HL-60/S4 treated with phorbol 12-myristate 13-acetate at 8.2 ng/mL for 4 days and 3 days (cell line): ENCODE data around the gene PCDHAC2.

ENCODE experiments used
- in situ Hi-C: fragments of 300-500 bp; cut with MboI; formaldehyde crosslinking; loops from 2 replicates; pipeline ENCODE4 v1.15.0; 2022; ENCODE audit warnings: low sequenced_read_pairs

PCDHAC2 gene

GRCh38 chr5:140988100-140988499, 21.8 kb downstream of the PCDHAC2 start:
- in situ Hi-C loops = no loop called here

GRCh38 chr5:140988608-140989007, 22.3 kb downstream of the PCDHAC2 start:
- in situ Hi-C loops = no loop called here

GRCh38 chr5:140989254-140990020, 23.2 kb downstream of the PCDHAC2 start:
- in situ Hi-C loops = no loop called here

GRCh38 chr5:140992828-140993227, 26.6 kb downstream of the PCDHAC2 start:
- in situ Hi-C loops = no loop called here

GRCh38 chr5:140996060-140996459, 29.8 kb downstream of the PCDHAC2 start:
- in situ Hi-C loops = no loop called here

GRCh38 chr5:140998921-140999410, 32.7 kb downstream of the PCDHAC2 start:
- in situ Hi-C loops = no loop called here

- in situ Hi-C loops = no loop called here
Measured at GRCh38 chr5:141001446-141001843, 35.2 kb downstream of the PCDHAC2 start.

GRCh38 chr5:141001844-141002604, 35.7 kb downstream of the PCDHAC2 start:
- in situ Hi-C loops = no loop called here

GRCh38 chr5:141002605-141002965, 36.3 kb downstream of the PCDHAC2 start:
- in situ Hi-C loops = no loop called here

- in situ Hi-C loops = no loop called here
Measured at GRCh38 chr5:141003031-141003430, 36.8 kb downstream of the PCDHAC2 start.

GRCh38 chr5:141003791-141004611, 37.7 kb downstream of the PCDHAC2 start:
- in situ Hi-C loops = no loop called here

GRCh38 chr5:141007791-141008190, 41.5 kb downstream of the PCDHAC2 start:
- in situ Hi-C loops = no loop called here

GRCh38 chr5:141010047-141010793, 43.9 kb downstream of the PCDHAC2 start:
- in situ Hi-C loops = no loop called here

- in situ Hi-C loops = no loop called here
Measured at GRCh38 chr5:141017943-141018342, 51.7 kb downstream of the PCDHAC2 start.
